GM19395 (cell line): Measurements from ENCODE around the gene HIVEP2.

Source experiments
- ATAC-seq: cut with Tn5 transposase; IDR thresholded peaks from one replicate; pipeline ENCODE4 v1.9.1; 2021; ENCODE audit warnings: mild to moderate bottlenecking, moderate library complexity; ENCODE audit not compliant: unreplicated experiment

Gene HIVEP2

DNA sequence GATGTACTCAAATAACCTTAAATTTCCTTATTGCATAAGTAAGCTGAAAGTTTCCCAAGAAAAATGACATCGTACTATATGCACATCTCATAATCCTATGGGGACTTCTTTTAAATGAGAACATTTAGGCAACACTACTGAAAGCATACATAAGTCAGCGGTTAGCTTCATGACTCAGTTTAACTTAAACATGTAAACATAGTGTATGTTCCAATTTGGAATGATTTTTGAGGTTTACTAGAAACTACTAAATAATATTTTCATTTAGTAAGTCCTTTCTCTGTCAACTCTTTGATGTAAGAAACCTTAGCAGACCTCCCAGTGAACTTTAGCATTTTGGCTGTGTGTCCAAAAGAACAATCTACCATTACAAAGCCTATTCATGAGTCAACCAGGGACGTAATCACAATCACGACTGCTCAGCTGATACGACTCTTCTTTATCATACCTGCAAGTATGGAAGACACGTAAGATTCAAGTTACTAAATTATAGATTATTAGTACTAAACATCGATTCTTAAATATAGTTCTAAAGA, 19.3 kb downstream of the HIVEP2 start:
- no peak for ATAC-seq

DNA sequence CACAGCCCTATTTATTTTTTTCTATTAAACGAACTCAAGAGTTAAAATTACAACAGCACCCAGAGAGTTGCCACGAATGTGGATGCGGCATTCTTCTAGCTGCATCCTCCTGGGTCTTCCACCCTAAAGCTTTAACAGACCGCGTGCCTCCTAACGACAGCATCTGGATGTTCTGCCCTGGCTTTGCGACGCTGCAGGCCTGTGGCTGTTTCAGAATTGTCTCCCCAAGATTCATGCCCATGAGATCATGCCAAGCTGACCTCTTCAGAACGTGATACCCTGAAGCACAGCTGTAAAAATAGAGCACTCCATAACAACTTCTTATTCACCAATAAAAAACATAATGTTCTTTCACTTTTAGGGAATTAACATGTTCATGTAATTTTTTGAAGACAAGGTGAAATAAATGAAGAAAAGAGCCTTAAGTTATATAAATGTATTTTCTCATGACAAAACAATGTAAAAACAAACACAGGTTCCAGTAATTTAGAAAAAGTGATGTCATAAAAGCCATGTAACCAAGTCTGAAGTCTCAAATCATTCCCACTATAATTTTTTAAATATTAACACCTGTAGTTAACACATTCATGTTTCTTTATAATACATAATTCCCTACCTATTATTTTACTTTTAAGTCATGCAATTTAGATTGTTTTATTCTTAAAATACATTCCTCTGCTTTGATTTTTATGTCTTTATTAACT, 26.5 kb downstream of the HIVEP2 start:
- no peak for ATAC-seq

DNA sequence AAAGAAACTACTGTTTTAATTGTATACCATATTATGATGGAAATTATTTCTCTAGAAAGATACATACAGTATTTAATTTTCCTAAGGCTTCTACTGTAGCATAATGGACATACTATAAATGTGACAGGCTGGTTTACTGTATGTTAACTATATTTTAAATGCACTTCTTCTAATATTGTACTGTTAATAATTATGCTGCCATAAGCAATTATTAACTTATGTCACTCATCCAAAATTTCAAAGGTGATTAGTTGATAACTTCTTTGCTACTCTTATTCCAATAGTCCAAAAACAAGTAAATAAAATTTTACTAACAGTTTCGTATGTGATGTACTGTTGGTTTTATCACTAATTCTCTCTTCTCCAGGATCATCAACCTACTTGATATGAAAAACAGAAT, 28.1 kb downstream of the HIVEP2 start:
- no peak for ATAC-seq

DNA sequence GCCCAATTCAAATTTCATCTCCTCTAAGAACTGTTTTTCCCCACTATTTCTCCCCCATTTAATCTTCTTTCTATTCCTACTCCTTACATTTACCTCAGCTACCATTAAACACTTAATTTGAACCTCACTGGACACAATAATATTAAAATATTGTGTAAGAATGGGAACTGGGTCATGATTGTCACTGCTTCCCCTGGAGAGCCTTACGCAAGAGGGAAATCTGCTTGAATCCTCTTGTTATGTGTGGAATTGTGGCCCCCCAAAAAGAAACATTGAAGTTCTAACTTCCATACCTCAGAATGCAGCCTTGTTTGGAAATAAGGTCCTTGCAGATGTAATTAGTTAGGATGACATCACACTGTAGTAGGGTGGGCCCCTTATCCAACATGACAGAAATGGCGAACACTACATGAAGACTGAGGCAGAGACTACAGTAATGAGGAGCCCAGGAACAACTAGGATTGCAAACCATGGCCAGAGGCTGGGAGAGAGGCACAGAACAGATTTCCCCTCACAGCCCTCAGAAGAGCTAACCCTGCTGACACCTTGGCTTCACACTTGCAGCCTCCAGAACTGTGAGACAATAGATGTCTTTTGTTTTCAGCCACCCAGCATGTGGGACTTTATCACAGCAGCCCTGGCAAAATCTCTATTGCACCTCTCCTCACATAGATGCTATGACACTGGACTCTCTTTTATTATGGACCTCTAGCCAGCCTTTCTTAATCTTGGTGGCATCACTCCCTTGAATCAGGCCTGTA, 29.9 kb downstream of the HIVEP2 start:
- no peak for ATAC-seq

DNA sequence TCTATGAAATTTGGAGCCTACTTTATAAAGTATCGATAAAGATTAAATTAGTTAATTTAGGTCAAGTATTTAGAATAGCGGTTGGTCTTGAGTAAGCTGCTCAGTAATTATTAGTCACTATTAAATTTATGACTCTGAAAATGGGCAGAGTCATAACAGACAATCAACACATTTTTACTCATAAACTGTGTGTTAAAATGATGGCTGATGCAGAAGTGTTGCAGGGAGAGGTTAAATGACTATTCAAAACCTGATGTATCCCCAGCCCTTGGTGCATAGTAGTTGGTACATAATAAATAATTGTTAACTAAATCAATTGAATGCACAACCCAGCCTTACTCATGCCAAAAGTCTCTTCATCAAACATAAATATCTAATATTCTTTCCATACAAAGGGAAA, 30.6 kb downstream of the HIVEP2 start:
- no peak for ATAC-seq

DNA sequence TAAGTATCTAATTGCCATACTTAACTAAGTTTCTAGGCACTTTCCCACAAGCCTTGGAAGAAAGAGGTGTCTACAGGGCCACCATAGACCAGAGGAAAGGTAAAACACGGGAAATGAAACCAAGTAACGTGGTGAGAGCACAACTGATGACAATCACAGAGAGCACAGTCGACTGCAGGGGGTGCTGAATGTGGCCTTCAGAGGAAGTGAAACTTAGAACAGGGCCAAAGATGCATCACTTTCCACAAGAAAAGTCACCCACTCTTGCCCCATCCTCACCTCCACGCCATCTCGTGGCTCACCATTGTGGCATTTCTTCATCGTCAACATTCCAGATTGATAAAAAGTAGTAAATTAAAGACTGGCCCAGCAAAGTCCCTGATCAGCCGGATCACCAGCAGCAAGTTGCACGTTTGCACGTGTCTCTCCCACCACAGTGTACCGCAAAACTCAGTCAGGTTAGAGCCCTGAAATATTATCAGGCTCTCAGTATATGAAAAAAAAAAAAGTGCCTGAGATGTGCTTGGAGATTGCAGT, 31.4 kb downstream of the HIVEP2 start:
- peak; percentile 96 for ATAC-seq

DNA sequence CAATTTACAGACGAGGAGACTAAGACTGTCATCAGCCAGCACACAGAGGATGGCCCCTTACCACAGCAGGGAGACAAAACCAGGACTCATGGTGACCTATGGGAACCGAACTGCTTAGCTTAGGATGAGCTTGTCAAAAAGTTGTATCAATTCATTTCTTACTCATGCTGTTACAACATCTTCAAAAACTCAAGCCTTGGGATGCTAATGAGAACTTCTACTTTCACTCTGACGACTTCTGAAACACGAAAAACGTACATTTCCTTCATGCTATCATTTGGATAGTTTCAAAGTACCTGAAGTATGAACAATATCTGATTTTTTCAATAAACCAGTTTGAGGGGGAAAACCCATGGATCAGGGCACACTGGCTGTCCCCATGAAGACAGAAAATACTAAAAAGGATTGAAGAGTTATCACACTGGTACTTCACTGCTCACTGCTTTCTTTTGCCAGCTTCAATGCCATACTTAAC, 31.9 kb downstream of the HIVEP2 start:
- ATAC-seq = peak; percentile 74

DNA sequence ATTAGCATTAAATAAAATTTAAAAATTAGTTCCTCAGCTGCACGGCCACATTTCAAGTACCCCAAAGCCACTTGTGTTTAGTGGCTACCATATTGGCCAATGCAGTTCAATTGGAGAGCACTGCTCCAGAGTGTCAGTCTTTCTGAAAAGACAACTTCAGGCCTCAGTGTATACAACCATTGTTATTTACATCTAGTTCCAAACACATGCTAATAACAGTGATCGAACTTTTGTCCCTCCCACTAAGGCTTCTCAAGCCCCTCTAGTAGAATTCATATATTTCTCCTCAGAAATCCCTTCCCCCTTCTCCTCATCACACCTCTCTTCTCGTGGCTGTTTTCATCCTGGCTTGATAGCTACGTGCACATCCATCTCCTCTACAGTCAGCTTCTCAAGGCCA, 32.9 kb downstream of the HIVEP2 start:
- no peak for ATAC-seq

DNA sequence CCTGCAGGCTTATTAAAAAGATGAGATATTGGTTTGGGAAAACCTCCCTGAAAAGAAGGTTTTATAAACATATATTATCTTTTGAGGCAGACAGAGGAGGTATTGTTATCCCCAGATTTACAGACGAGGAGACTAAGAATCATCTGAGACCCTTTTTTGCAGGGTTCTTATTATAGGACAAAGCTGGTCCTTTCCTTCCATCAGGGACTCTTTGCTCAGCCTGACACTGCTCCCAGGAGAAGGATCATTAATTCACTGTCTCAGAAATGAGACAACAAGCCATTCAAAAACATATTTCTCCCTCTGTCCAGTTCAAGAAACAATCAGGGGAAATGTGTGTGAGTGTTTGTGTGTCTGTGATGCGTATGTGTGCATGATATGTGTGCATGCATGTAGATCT, 33.5 kb downstream of the HIVEP2 start:
- ATAC-seq = no peak

DNA sequence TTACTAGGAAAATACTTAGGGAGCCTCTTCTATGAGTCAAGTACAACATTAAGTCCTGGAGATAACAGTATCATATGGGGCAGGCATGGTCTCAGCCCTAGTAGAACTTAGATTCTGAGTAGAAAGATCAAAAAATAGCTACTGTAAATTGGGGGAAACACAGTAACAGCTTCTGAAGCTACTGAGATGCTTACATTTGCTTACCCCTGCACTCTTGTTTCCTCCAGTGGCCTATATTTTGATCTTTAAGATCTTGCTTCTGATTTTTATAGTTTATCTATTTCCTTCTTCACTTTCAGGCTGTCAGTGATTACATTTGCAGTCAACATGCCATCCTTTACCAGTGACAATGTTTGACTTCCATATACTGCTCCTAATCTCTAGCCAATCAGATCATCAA, 35.3 kb downstream of the HIVEP2 start:
- no peak for ATAC-seq

DNA sequence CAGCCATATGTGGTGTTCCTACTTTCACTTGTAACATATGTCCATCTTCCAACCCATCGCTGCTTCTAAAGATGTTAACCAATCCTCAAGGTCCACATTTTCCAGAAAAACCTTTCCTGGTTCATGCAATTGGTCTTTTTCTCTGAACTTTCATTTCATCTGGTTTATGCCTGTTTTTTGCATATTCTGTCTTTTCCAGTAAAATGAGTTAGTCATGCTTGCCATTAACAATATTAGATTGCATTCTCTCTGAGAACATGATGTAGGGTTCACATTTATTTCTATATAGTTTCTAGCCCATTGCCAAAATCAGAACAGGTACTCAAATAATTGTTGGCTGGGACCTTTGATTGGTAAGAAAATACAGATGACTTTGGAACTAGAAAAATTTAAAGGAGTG, 36.7 kb downstream of the HIVEP2 start:
- ATAC-seq = no peak

DNA sequence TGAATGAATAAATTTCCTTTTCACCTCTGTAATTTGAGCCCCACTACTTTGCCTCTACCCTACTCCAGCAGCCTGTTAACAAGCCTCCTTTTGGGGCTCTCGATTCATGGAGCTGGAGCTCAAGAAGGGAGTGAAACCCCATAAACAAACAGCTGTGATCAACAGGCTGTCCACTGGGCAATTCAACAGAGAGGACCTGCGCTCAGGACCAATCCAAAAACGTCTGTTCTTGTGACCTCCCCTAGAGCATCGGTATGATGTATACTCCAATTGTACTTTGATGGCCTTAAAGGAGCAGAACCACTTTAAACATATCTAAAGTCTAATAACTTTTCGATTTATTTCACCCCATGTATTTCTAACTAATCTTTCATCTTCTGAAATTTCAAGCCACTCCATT, 37.4 kb downstream of the HIVEP2 start:
- peak; percentile 18 for ATAC-seq

DNA sequence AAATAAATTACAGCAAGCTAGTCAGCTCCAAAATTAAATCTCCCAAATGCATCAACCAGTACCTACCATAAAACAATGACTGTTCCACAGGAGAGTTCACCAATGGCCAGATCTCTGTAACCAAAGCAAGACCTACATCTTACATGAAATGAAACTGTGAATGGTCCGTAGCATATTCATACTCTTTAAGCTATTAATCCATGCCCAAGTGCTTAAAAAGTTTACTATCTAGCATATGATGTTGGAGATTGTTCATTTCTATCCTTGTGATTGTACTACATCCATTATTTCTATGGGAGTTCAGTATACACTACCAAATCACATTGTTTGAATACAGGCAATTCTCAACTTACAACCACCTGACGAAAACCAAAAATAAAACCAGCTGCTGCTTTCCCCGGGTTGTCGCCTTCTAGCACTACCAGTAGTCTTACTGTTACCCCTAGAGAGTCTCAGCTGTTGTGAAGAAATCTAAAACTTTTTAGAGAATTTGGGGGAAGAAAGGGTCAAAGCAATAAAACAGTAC, 38.0 kb downstream of the HIVEP2 start:
- peak; percentile 76 for ATAC-seq

DNA sequence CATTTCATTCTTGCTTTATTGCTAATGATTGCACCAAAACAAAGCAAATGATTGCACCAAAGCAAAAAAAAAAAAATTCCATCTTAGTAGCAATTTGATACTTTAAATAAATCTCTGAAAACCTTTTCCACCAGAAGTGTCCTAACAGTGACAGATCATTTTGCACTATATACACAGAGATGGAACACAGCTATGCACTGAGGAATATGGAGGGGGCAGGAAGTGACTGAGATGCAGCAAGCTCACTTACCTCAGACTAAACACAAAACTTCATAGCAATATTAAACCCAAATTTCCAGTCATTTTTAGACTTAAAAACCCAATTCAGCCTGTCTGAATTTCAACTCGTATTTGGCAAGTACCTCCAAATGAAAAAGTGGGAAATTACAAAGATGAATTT, 41.2 kb downstream of the HIVEP2 start:
- no peak for ATAC-seq

DNA sequence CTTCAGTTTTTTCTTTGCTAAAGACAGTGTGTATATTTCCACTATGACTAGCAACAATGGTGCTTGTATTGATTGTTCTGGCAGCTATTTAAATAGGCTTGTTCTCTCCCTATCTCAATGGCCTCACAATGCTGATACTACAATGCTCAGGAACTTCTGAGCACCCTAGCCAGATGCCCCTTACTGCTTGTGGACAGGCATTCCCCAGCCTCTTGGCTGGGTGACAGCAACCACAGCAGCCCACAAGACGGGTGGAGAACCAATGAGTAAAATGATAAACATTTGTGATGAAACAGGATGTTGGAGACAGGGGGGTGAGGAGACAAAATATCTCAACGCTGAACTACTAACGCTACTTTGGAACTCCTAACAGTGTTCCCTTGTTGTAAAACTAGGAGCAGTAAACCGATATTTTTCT, 42.3 kb downstream of the HIVEP2 start:
- peak; percentile 77 for ATAC-seq

DNA sequence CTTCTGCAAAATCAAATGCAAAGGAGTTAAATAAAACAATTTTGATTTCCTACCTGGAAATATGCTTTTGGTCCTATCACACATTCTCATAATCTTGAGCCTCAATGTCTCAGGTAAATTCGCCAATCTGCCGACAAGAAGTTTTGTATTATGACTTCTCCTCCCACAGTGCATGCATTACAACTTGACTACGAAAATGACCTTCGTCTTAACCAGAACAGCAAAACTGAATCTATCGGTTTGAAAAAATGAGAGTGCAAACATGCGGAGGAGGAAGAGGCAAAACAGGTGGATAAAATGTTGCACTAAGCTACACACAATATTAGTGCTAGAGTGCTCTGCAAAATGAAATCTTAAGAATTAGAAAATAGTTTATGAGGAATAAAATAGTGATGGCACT, 43.4 kb downstream of the HIVEP2 start:
- no peak for ATAC-seq

DNA sequence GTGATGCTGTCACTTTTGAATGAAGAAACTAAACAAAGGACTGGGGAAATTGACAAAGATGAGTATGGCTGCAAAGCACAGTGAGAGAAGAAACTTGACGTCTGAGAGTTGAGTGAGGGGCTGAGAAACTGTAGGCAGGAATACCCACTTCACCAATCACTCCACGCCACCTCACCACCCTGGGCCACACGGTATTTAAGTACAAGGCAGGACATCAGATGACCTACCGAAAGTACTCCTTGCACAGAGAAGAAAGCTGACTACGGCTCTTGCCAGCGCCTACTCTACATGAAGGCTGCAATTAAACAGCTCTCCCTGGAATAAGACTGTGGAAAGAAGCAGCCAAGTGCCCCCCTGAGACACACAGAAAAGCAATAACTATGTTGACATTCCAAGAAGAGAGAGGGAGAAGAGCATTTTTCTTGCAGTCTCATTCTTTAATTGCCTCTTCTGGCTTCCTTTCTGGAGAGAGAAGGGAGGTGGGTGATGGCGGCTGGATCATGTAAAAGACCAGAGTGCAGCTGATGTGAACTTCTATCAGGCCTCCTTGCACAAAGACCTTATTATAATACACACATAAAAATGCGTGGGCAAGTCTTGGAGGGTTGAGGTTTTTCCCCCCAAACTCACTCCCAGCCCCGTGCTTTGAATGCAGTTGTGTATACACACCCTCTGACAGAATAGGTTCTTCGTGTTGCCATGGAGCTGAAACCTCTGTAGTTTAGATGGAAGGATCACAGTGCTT, 44.6 kb downstream of the HIVEP2 start:
- no peak for ATAC-seq

DNA sequence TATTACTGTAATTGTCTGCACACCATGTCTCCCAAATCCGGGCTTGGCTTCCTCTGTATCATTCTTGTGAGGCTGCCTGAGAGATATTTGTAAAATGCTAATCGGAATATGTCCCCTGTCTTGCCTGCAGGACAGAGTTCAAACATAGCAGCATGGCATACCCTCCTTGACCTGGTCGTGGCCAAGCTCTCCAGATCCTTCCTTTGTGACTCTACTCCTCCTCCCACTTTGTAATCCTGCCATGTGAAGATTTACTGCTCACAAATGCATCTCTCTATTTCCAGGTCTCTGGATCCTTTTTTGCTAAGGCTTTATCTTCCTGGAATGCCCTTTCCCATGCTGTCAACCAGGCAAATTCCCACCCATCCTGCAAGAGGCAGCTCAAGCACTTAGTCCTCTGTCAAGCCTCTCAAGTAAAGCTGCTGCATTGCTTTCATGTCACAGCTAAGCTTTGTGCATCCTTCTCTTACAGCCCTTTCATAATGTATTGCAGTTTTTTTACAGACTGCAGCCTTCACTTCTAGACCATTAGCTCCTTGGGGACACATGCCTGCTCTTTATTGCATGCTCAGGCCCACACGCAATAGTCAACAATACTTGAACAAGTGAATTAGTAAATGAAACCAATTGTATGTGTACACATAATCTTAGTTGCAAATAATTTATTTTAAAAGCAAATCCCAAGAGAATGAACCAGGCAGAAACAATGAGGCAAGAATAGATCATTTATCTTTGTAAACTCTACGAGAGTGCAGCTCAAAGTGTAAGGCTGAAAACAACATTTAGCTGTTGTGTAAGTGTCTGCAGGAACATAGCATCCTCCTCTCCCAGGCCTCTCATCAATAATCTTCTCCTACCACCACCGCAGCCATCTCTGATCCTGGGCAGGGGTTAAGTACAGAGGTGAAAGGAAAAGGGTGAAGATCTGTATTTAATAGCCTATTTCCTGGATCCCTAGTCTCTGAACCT, 45.8 kb downstream of the HIVEP2 start:
- no peak for ATAC-seq

DNA sequence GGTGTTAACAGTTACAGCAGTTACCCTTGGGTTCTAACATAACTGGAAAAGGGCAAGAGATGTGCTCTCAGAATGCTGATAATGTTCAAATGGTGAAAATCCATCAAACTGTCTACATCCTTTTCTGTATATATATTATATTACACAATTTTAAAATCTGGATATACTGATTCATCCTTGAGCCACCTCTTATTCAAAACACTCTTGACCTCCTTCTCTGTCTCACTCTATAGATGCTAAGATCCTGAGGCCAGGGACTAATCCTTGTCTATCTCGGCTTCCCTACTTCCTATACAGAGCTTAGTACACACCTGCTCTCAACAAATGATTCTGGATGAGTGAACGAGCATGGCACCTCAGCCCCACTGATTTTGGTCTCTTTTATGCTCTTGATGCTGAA, 47.3 kb downstream of the HIVEP2 start:
- ATAC-seq = no peak

DNA sequence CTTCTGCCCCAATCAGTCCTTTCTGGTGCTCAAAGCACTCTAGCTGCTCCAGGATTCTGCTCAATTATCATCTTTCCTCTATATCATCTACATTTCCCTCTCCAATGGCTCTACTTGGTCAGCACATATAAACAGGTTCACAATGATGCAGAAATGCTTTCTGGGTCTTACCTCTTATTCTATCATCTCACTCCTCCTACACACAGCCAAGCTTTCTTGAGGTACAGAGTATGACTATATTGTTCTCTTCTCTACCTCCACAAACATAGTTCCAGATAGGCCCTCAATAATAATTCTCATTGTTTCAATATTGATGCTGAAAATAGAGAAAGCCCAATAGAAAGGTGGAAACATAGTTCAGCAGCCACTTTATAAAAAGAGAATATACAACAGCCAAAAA, 48.2 kb downstream of the HIVEP2 start:
- no peak for ATAC-seq
